H9 (cell line): ENCODE results near the gene MSI2. TPM values are rescaled to one million over a fixed set of nuclear protein-coding genes. Genes with fewer than 3 reads are reported as not detected.

Experiments used
- DNase-seq: peaks from one replicate; pipeline ENCODE4 v3.0.0-alpha.2; 2017
- H2AFZ ChIP-seq: one replicate; pipeline ENCODE4 v1.6.1; 2013; ENCODE audit warnings: mild to moderate bottlenecking, low read length, control low read depth, moderate library complexity
- H2AK5ac ChIP-seq: 2 replicates; pipeline ENCODE4 v1.6.1; 2013; ENCODE audit warnings: low read length, control low read depth, mixed read lengths; ENCODE audit not compliant: insufficient read length
- H2BK120ac ChIP-seq: one replicate; pipeline ENCODE4 v1.6.1; 2013; ENCODE audit warnings: low read depth, mild to moderate bottlenecking, low read length, control low read depth, inconsistent platforms; ENCODE audit not compliant: poor library complexity, severe bottlenecking
- H2BK12ac ChIP-seq: 2 replicates; pipeline ENCODE4 v1.6.1; 2013; ENCODE audit warnings: low read length, control low read depth, mixed read lengths, low read depth; ENCODE audit not compliant: insufficient read length
- H2BK15ac ChIP-seq: 2 replicates; pipeline ENCODE4 v1.6.1; 2013; ENCODE audit warnings: low read depth, low read length, control low read depth
- H2BK20ac ChIP-seq: one replicate; pipeline ENCODE4 v1.6.1; 2013; ENCODE audit warnings: low read depth, mild to moderate bottlenecking, low read length, control low read depth, inconsistent platforms; ENCODE audit not compliant: poor library complexity, severe bottlenecking
- H2BK5ac ChIP-seq: 2 replicates; pipeline ENCODE4 v1.6.1; 2013; ENCODE audit warnings: low read length, control low read depth, mixed read lengths; ENCODE audit not compliant: insufficient read length
- H3K14ac ChIP-seq: 2 replicates; pipeline ENCODE4 v1.6.1; 2013; ENCODE audit warnings: low read length, control low read depth; ENCODE audit not compliant: insufficient read depth
- H3K18ac ChIP-seq: 2 replicates; pipeline ENCODE4 v1.6.1; 2013; ENCODE audit warnings: low read depth, mild to moderate bottlenecking, mixed read lengths, low read length, control low read depth; ENCODE audit not compliant: insufficient read length
- H3K23ac ChIP-seq: 2 replicates; pipeline ENCODE4 v1.6.1; 2013; ENCODE audit warnings: low read length, control low read depth, mixed read lengths, low read depth; ENCODE audit not compliant: insufficient read length
- H3K23me2 ChIP-seq: 2 replicates; pipeline ENCODE4 v1.6.1; 2013; ENCODE audit warnings: low read depth, mild to moderate bottlenecking, mixed read lengths, low read length, control low read depth; ENCODE audit not compliant: insufficient read length, poor library complexity, severe bottlenecking
- H3K27ac ChIP-seq: 2 replicates; pipeline ENCODE4 v1.5.1; 2013; ENCODE audit warnings: low read length, control low read depth, mixed read lengths, low read depth; ENCODE audit not compliant: insufficient read length
- H3K27me3 ChIP-seq: 2 replicates; pipeline ENCODE4 v1.6.1; 2013; ENCODE audit warnings: low read length, control low read depth, inconsistent platforms; ENCODE audit not compliant: insufficient read depth
- H3K4ac ChIP-seq: 2 replicates; pipeline ENCODE4 v1.6.1; 2013; ENCODE audit warnings: low read depth, mild to moderate bottlenecking, control low read depth, inconsistent platforms, low read length, moderate library complexity
- H3K4me1 ChIP-seq: 2 replicates; pipeline ENCODE4 v1.6.1; 2013; ENCODE audit warnings: low read length, control low read depth, inconsistent platforms; ENCODE audit not compliant: insufficient read depth
- H3K4me2 ChIP-seq: 2 replicates; pipeline ENCODE4 v1.6.1; 2013; ENCODE audit warnings: low read length, control low read depth, mixed read lengths; ENCODE audit not compliant: insufficient read length, insufficient read depth
- H3K56ac ChIP-seq: 2 replicates; pipeline ENCODE4 v1.6.1; 2013; ENCODE audit warnings: low read depth, mild to moderate bottlenecking, mixed read lengths, low read length, control low read depth; ENCODE audit not compliant: insufficient read length
- H3K79me1 ChIP-seq: 2 replicates; pipeline ENCODE4 v1.6.1; 2013; ENCODE audit warnings: low read depth, mild to moderate bottlenecking, moderate library complexity, low read length, control low read depth, inconsistent platforms; ENCODE audit not compliant: insufficient read depth, poor library complexity, severe bottlenecking
- H3K79me2 ChIP-seq: 2 replicates; pipeline ENCODE4 v1.6.1; 2013; ENCODE audit warnings: low read length, control low read depth, inconsistent platforms; ENCODE audit not compliant: insufficient read depth
- H3K9ac ChIP-seq: 2 replicates; pipeline ENCODE4 v1.6.1; 2013; ENCODE audit warnings: low read length, control low read depth, mixed read lengths; ENCODE audit not compliant: insufficient read length; ENCODE audit errors: extremely low read depth
- H3K9me3 ChIP-seq: one replicate; pipeline ENCODE4 v1.6.1; 2013; ENCODE audit warnings: low read depth, low read length, inconsistent platforms; ENCODE audit not compliant: control insufficient read depth
- H3T11ph ChIP-seq: one replicate; pipeline ENCODE4 v1.6.1; 2013; ENCODE audit warnings: mild to moderate bottlenecking, low read length, control low read depth, inconsistent platforms
- H4K20me1 ChIP-seq: one replicate; pipeline ENCODE4 v1.6.1; 2013; ENCODE audit not compliant: control insufficient read depth, insufficient read length, insufficient read depth
- H4K5ac ChIP-seq: 2 replicates; pipeline ENCODE4 v1.6.1; 2013; ENCODE audit warnings: low read depth, mild to moderate bottlenecking, mixed read lengths, low read length, control low read depth; ENCODE audit not compliant: insufficient read length
- H4K8ac ChIP-seq: replicated peaks from 2 replicates; pipeline ENCODE4 v1.6.1; 2013; ENCODE audit warnings: low read length, control low read depth, mixed read lengths, low read depth; ENCODE audit not compliant: insufficient read length
- H4K91ac ChIP-seq: 2 replicates; pipeline ENCODE4 v1.6.1; 2013; ENCODE audit warnings: low read depth, mild to moderate bottlenecking, moderate library complexity, mixed read lengths, low read length, control low read depth; ENCODE audit not compliant: insufficient read length
- H3K27ac Mint-ChIP-seq, 3 experiments: 2 replicates in 2 of 3; 3 replicates in 1 of 3; pipeline ENCODE4 v1.8.0; 2020 to 2021; ENCODE audit warnings: mixed read lengths in 3 of 3, mild to moderate bottlenecking in 1 of 3, moderate library complexity in 1 of 3
- H3K27me3 Mint-ChIP-seq: 2 replicates; pipeline ENCODE4 v1.8.0; 2021; ENCODE audit warnings: low read depth, mild to moderate bottlenecking, moderate library complexity, mixed read lengths
- H3K36me3 Mint-ChIP-seq, 3 experiments: 2 replicates in 2 of 3; 3 replicates in 1 of 3; pipeline ENCODE4 v1.8.0; 2020 to 2021; ENCODE audit warnings: low read depth in 3 of 3, mixed read lengths in 3 of 3; ENCODE audit not compliant: insufficient read depth in 1 of 3
- H3K4me1 Mint-ChIP-seq, 2 experiments: 2 replicates each; pipeline ENCODE4 v1.8.0; 2020; ENCODE audit warnings: mixed read lengths in 2 of 2
- H3K4me3 Mint-ChIP-seq, 2 experiments: 2 replicates in 1 of 2; 3 replicates in 1 of 2; pipeline ENCODE4 v1.8.0; 2020 to 2021; ENCODE audit warnings: mild to moderate bottlenecking in 2 of 2, mixed read lengths in 2 of 2, moderate library complexity in 1 of 2
- H3K9me3 Mint-ChIP-seq, 2 experiments: 2 replicates in 1 of 2; 3 replicates in 1 of 2; pipeline ENCODE4 v1.8.0; 2020; ENCODE audit warnings: mild to moderate bottlenecking in 2 of 2, mixed read lengths in 2 of 2, moderate library complexity in 1 of 2
- WGBS: extraction: QIAGEN DNeasy Blood & Tissue Kit; methylation state at CpG from one replicate; pipeline ENCODE4 v1.1.7; 2013; ENCODE audit warnings: missing lambda C conversion rate, low lambda C conversion rate, mixed read lengths; ENCODE audit not compliant: insufficient read length; ENCODE audit errors: extremely low coverage; 5-methylcytosine and 5-hydroxymethylcytosine counted together
- total RNA-seq: library from RNA; stranded (reverse); gene quantifications from 2 replicates; pipeline ENCODE4 v1.2.1, GENCODE V29; 2021
- TF ChIP-seq, protein P1 (sequence below): fragments of 200-600 bp; sonication (generic); conservative IDR thresholded peaks from 3 replicates; pipeline ENCODE4 v1.8.0; 2021; ENCODE audit warnings: antibody characterized with exemption, mild to moderate bottlenecking

The MSI2 gene
- total RNA-seq, 1 experiment from 2014 or later, result 98.5 TPM

DNA sequence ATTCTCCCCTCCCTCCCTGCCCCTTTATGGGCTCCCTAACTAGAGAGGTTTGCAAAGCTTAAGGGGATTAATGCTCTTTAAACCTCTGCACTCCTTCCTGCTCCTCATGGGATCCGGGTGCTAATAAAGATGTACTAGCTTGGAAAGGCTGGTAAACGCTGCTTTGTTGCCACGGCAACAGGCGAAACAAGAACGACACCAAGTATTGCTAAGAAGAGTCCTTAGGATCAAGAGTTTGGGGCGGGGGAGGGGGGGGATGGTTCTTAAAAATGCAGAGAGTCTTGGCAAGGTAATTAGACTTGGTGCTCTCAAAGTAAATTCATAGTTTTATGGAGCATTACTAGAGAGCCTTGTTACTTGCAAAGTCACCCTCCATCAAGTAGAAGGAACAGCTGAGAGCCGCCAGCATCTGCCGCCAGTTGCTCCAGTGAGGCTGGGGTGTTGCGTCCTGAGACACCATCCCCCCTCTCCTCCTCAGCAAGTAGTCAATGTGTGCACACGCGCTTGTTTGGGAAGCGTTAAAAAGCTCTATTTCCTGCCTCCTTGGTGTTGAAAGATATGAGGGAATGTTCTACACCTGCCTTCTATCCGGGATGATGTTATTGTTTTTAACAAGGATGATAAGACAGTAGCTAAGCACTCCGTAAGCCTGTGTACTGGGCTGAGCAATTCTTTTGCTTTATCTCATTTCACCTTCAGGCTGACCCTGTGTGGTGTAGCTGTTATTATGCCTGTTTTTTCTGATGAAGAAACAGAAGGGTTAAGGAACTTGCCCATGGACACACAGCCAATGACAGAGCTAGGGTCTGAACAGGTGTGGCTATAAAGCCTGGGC, 297.9 kb downstream of the MSI2 start:
- H3K4me1 Mint-ChIP-seq, result peaks cover 63 to 81% of the 10 kb centered on the region in 2 experiments

More for the DNA sequence above, 297.9 kb downstream of the MSI2 start:
- Mint-ChIP-seq H3K36me3 (no peaks in the 10 kb centered on the region; a peak in 1 of 7 replicates), H3K9me3 (no peaks in the 10 kb centered on the region), H3K4me3 (no peak overlapping the region; a peak in 1 of 5 replicates), H3K27ac (peak overlapping the region in 1 of 3 experiments; percentile 87; a peak in 3 of 7 replicates), H3K27me3 (no peaks in the 10 kb centered on the region)
- H3K27me3 ChIP-seq, result no peaks in the 10 kb centered on the region
- H3T11ph ChIP-seq, result no peak overlapping the region
- no peak overlapping the region for H3K27ac ChIP-seq
- H2AK5ac ChIP-seq, result no peak overlapping the region
- H3K79me2 ChIP-seq, result no peaks in the 10 kb centered on the region
- no peaks in the 10 kb centered on the region for H3K9me3 ChIP-seq
- H2BK12ac ChIP-seq, result no peak overlapping the region
- H2AFZ ChIP-seq, result no peak overlapping the region
- WGBS, result no CpG with 5 or more reads among the region's 14 CpGs
- no peak overlapping the region for H2BK15ac ChIP-seq
- no peaks in the 10 kb centered on the region for H4K20me1 ChIP-seq
- no peak overlapping the region for H2BK20ac ChIP-seq
- no peak overlapping the region for H3K23ac ChIP-seq
- peak overlapping the region; percentile 62; the same call in 1 of the 2 replicates for H3K14ac ChIP-seq
- TF ChIP-seq, protein P1, sequence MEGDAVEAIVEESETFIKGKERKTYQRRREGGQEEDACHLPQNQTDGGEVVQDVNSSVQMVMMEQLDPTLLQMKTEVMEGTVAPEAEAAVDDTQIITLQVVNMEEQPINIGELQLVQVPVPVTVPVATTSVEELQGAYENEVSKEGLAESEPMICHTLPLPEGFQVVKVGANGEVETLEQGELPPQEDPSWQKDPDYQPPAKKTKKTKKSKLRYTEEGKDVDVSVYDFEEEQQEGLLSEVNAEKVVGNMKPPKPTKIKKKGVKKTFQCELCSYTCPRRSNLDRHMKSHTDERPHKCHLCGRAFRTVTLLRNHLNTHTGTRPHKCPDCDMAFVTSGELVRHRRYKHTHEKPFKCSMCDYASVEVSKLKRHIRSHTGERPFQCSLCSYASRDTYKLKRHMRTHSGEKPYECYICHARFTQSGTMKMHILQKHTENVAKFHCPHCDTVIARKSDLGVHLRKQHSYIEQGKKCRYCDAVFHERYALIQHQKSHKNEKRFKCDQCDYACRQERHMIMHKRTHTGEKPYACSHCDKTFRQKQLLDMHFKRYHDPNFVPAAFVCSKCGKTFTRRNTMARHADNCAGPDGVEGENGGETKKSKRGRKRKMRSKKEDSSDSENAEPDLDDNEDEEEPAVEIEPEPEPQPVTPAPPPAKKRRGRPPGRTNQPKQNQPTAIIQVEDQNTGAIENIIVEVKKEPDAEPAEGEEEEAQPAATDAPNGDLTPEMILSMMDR, result no peak
- H2BK120ac ChIP-seq, result peak overlapping the region; percentile 25
- no peak overlapping the region for H3K56ac ChIP-seq
- H4K5ac ChIP-seq, result no peak overlapping the region
- no peak overlapping the region for H4K91ac ChIP-seq
- H3K18ac ChIP-seq, result peak overlapping the region; percentile 68
- H3K9ac ChIP-seq, result no peak overlapping the region
- no peak overlapping the region for H2BK5ac ChIP-seq
- peaks cover 16% of the 10 kb centered on the region; the same call in 1 of the 2 replicates for H3K4me1 ChIP-seq
- H3K79me1 ChIP-seq, result no peaks in the 10 kb centered on the region
- H4K8ac ChIP-seq, result no peak overlapping the region
- no peaks in the 10 kb centered on the region for H3K23me2 ChIP-seq
- H3K4me2 ChIP-seq, result no peak overlapping the region
- no peak overlapping the region; the same call in 1 of the 2 replicates for H3K4ac ChIP-seq
- DNase-seq, result peak; percentile 82
